Stimulated activated naive CD8-positive, alpha-beta T cell treated with anti-CD3 and anti-CD28 coated beads, Interleukin-15, Interleukin-2, amounts not matched to agents 100 U/mL and 50 U/mL, for 24 hours (primary cell): ENCODE results near the gene CRYGN.
A peak's percentile ranks its signal among the peaks of the same experiment; 100 is the strongest.

Experiments
- ATAC-seq: fragments of 150-1000 bp; cut with Tn5 transposase; one replicate; pipeline ENCODE4 v1.10.0; 2021
- DNase-seq: peaks from one replicate; pipeline ENCODE4 v3.0.0; 2021

Gene CRYGN

GRCh38 chr7:151390598-151391357, 49.2 kb downstream of the CRYGN start:
- DNase-seq (no peak), ATAC-seq (no peak)

GRCh38 chr7:151389768-151390597, 50.0 kb downstream of the CRYGN start:
- ATAC-seq = no peak
- DNase-seq = no peak

GRCh38 chr7:151389096-151389767, 50.7 kb downstream of the CRYGN start:
- no peak for DNase-seq
- ATAC-seq = no peak

GRCh38 chr7:151388430-151388829, 51.5 kb downstream of the CRYGN start:
- no peak for DNase-seq
- no peak for ATAC-seq

DNA sequence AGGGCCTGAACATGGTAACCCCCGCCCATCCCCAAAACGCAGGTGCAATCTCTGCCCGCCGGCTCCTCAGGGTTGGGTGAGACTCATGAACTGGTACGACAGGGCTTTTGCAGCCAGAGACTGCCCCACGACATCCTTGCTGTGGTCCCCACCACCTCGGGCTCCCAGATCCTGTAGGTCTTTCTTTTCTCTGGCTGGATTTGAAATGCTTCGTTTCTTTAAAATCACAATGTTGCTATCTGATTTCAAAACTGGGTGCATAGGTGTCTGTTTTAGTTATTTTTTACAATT, 52.0 kb downstream of the CRYGN start:
- ATAC-seq = no peak
- DNase-seq = no peak

DNA sequence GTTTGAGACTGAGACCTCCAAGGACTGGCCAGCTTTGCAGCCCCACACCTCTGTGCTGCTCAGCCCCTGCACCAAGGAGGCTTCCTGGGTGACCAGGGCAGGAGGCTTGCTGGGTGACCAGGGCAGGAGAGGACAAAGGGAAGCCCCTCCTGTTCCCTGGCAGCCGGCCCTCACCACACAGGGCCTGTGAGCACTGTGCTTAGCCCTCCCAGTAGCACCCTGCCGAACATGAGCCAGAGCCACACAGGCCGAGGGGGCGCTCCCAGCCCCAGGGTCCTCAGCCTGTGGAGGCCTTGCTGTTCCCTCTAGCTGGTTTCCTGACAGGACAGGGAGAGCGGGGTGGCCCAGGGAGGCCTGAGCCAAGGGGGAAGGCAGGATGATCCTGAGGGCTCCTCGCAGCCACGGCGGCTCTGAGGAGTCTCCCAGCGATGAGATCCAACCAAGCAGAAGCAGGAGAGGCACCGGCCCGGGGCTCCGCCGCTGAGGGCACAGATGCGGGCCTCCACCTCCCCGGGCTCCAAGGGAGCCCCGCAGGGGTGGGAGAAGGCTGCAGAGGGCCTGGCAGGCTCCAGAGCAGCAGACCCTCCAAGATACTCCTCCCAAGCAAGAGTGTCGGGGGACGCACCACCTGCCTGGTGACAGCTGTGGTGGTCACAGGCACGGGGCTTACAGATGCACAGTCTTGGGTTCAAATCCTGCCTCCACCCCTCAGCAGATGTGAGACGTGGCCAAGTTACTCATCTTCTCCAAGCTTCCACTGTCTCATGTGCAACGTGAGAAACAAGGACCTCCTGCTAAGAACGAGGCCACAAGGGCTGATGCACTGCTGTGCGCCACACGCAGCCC, 52.6 kb downstream of the CRYGN start:
- ATAC-seq = no peak

DNA sequence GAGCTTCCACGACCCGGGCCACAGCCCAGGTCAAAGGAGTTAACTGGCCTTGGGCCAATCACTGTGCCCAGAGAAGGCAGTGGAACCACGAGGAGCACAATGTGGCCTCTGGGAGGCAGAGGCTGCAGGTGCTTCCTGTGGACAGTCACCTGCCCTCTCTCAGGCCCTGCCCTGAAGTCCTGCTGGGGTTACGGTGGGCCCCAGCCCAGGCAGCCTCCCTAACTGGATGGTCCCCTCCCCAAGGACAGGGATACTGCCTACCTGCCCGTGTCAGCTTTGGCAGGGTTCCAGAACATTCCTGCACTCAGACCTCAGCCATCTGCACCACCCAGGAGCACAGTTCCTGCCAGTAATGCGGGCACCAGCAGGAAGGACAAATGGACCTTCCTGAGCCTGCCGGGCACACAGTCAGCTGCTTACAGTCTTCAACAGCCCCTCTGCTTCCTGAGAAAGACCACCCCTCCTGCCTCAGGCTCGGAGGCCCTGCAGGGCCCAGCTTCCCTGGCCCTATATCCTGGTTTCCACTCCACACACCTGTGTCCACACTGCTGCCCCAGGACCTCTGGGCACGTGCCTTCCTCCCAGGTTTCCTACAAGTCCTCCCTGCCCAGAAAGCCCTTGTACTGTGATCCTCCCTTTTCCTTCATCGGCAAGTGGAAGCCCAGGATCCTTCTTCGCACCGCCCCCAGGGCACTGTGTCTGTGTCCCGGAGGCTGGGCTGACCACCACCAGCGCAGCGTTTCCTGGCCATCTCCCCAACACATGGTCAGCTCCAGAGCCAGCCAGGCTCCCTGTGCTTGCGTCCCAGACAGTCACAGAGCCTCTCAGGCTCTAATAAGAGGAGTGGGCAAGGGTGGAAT, 53.4 kb downstream of the CRYGN start:
- ATAC-seq (no peak), DNase-seq (no peak)

More for the DNA sequence above, 52.6 kb downstream of the CRYGN start:
- DNase-seq = no peak

DNA sequence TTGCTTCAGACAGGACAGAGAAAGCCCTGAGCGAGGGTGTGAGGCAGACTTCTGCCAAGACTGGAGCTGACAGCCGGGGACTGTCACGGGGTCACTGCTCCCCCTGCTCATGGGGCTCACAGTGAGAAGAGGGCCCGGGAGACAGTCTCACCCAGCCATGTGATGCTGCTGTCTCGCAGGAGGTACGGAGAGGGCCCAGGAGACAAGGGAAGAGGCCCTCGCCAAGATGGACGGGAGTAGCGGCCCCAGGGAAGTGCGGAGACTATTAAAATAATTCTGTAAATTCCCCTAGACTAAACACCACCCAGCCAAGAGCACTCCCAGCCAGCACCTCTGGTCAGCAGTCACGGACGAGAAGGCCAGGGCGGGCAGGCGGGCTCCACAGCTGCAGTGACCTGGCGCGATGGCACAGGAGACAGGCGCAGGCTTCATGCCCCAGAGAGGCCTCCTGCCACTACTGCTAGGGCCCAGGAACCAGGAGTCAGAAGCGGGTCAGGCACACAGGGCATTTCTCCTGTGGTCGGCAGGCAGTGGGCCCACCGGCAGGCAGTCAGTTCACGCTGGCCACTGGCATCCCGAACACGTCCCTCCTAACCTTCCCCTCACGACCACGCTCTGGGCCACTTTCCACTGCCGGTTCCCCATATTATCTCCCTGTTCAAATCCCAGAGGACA, 54.2 kb downstream of the CRYGN start:
- ATAC-seq = no peak
- DNase-seq = no peak

- DNase-seq (no peak), ATAC-seq (no peak)
Measured at GRCh38 chr7:151384776-151385625, 54.9 kb downstream of the CRYGN start.

DNA sequence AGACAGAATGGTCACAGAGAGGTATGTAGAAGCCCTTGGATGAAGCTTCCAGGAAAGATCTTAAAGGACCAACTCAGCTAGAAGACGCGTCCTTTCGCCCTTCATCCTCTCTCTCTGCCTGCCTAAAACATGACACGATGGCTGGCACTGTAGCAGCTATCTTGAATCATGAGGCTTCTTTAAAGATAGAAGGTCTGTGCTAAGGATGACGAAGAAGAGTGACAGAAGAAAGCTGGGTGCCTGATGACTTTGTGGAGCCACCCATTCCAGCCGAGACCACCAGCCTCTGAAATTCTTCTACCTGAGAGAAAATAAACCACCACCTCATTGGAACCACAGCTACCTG, 55.6 kb downstream of the CRYGN start:
- no peak for ATAC-seq
- no peak for DNase-seq

DNA sequence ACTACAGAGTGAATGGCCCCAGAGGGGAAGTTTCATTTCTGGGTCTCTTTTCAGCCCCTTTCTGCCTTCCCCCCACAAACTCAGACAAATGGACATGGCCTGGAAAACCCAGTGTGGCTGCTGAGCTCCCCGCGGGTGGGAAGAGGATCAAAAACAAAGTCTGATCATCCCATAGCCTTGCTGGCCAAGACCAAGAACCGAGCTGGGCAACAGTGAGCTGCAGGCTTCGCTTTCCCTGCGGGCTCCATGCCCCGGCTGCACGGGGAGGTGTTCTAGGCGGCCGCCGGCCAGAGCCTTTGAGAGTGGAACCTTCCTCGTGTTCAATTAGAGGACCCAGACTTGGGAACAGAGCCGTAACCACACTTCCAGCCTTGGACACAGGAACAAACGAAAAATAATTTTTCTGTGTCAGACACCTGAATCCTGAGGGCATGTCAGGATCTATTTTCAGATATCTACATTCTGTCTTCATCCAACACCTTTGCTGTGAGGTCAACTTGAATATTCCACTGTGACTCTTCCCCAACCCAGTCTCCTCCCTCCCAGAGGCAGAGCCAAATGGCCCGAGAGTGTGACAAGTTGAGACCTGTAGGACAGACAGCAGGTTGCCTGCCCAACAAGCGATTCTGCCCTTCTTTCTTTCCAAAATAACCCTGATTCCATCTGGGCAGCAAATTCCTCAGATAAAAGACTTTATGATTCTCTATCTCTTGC, 56.1 kb downstream of the CRYGN start:
- ATAC-seq (no peak), DNase-seq (no peak)

- ATAC-seq (no peak), DNase-seq (peak; percentile 24)
Measured at GRCh38 chr7:151382079-151382885, 57.7 kb downstream of the CRYGN start.

DNA sequence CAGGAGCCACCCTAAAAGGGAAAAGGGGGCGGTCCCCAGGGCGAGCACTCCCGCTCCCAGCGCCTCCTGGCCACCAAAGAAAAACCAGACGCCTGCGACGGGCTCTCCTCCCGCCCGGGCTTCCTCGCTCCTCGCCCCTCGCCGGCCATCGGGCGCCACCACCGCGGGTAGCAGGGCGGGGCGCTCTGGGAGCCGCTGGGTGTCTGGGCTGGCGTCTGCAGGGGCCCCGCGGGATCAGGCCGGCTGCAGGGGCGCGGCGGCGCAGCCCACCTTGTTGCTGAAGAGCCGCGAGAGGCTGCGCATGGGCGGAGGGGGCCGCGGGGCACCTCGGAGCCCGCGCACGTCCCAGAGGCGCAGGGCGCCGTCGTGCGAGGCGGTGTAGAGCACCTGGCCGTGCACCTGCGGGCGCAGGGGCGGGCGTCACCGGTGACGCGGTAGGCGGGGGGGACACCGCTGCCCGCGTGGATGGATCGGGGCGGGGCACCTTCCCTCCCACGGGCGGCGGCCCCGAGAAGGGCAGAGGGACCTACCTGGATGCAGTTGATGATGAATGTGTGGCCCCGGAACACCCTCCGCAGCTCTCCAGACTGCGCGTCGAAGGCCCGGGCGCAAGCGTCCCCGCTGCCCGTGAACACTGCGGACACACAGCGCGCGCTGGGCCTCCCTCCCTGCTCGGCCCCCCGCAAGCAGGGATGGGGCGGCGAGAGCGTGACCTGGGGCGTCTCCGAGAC, 58.4 kb downstream of the CRYGN start:
- ATAC-seq (peak; percentile 50), DNase-seq (peak; percentile 37)

- ATAC-seq (no peak), DNase-seq (no peak)
Measured at GRCh38 chr7:151381098-151381347, 58.9 kb downstream of the CRYGN start.

DNA sequence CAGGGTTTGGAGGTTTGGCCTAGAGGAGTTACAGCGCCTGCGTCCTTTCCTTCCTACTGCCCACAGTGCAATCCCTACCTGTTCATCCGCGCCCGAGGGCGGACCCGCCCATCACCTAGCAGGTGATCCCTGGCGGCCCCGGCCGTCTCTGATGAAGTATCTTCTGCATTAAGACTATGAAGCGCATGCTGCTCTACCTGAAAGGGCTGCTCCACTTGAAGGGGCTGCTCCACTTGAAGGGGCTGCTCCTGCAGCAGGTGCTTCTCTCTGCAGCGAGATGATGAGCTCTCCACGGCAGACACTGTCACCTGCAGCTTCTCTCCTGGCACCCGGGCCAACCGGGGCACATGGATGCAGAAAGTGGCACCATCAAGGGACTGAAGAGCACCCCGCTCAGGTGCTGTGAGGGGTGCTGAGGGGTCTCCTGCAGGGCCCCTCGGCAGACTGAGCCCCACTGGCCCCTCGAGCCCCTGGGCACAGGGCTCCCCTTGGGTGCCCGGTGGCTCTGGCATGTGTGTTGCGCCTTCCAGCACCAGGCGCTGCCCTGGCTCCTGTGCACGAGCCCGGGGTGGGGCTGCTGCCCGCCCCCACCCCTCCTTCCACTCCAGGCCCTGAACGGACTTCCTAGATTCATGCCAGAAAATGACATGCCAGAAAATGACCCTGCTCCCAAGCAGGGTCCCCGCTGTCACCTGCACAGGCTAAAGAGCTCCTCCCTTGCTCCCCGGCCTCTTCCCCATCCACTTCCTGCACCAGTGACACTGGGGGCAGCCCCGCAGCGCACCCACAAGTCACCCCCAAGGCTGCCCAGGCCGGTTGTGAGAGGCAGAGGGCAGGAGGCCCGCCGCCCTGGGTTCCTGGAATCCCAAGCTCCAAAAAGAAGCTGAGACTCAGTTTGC, 59.5 kb downstream of the CRYGN start:
- no peak for DNase-seq
- ATAC-seq = no peak

GRCh38 chr7:151379534-151380198, 60.3 kb downstream of the CRYGN start:
- DNase-seq (no peak), ATAC-seq (no peak)
